Hepatocyte (in vitro differentiated cells): Measurements from ENCODE around the gene SASH3. TPM values are rescaled to one million over a fixed set of nuclear protein-coding genes. Genes with fewer than 3 reads are reported as not detected.

Experiments used
- DNase-seq: peaks from one replicate; pipeline ENCODE4 v3.0.0-alpha.2; 2016; ENCODE audit warnings: low spot score
- H2AFZ ChIP-seq: fragments of 200-600 bp; sonication (generic); 2 replicates; pipeline ENCODE4 v1.6.0; 2016; ENCODE audit warnings: antibody characterized with exemption, mild to moderate bottlenecking
- H3K27ac ChIP-seq: fragments of 200-600 bp; sonication (generic); 2 replicates; pipeline ENCODE4 v1.5.1; 2016; ENCODE audit warnings: mild to moderate bottlenecking
- H3K27me3 ChIP-seq: fragments of 200-600 bp; sonication (generic); 2 replicates; pipeline ENCODE4 v1.6.1; 2016
- H3K36me3 ChIP-seq: fragments of 200-600 bp; sonication (generic); replicated peaks from 2 replicates; pipeline ENCODE4 v1.5.1; 2016; ENCODE audit warnings: low read depth; ENCODE audit not compliant: insufficient read depth
- H3K4me1 ChIP-seq: fragments of 200-600 bp; sonication (generic); 2 replicates; pipeline ENCODE4 v1.5.1; 2016; ENCODE audit warnings: mild to moderate bottlenecking, moderate library complexity; ENCODE audit not compliant: insufficient read depth
- H3K4me2 ChIP-seq: fragments of 200-600 bp; sonication (generic); 2 replicates; pipeline ENCODE4 v1.6.0; 2016
- H3K4me3 ChIP-seq: fragments of 200-600 bp; sonication (generic); 2 replicates; pipeline ENCODE4 v1.5.1; 2016; ENCODE audit warnings: mild to moderate bottlenecking
- H3K79me2 ChIP-seq: fragments of 200-600 bp; sonication (generic); 2 replicates; pipeline ENCODE4 v1.6.0; 2017; ENCODE audit warnings: mild to moderate bottlenecking
- H3K9me2 ChIP-seq: fragments of 200-600 bp; sonication (generic); replicated peaks from 2 replicates; pipeline ENCODE4 v1.6.0; 2017; ENCODE audit warnings: mild to moderate bottlenecking; ENCODE audit not compliant: insufficient read depth
- H3K9me3 ChIP-seq: fragments of 200-600 bp; sonication (generic); 2 replicates; pipeline ENCODE4 v1.5.1; 2016; ENCODE audit warnings: low read depth, mild to moderate bottlenecking
- H4K20me1 ChIP-seq: fragments of 200-600 bp; sonication (generic); 2 replicates; pipeline ENCODE4 v1.6.0; 2016; ENCODE audit warnings: mild to moderate bottlenecking; ENCODE audit not compliant: insufficient read depth, poor library complexity, severe bottlenecking
- EZH2 ChIP-seq: fragments of 200-600 bp; sonication (generic); IDR thresholded peaks from 2 replicates; pipeline ENCODE4 v1.6.1; 2016; ENCODE audit warnings: antibody characterized with exemption, mild to moderate bottlenecking, borderline replicate concordance
- EZH2phosphoT487 ChIP-seq: fragments of 200-600 bp; sonication (generic); IDR thresholded peaks from one replicate; pipeline ENCODE4 v1.6.1; 2018; ENCODE audit warnings: antibody characterized with exemption, mild to moderate bottlenecking, low read depth, moderate library complexity; ENCODE audit not compliant: unreplicated experiment, severe bottlenecking
- WGBS: methylation state at CpG from one replicate; pipeline ENCODE4 v1.1.6; 2016; ENCODE audit warnings: low lambda C conversion rate; ENCODE audit errors: missing lambda C conversion rate; 5-methylcytosine and 5-hydroxymethylcytosine counted together
- polyA plus RNA-seq: library from polyadenylated mRNA; unstranded; fragments of >200 nt; fragmentation: Nextera tagmentation; extraction: Ambion mirVana; gene quantifications from 2 replicates; pipeline ENCODE4 v1.2.1, GENCODE V29; 2016
- total RNA-seq: library from RNA; depleted of rRNA; stranded (reverse); fragments of >200 nt; gene quantifications from 2 replicates; pipeline ENCODE4 v1.2.3, GENCODE V29; 2014
- TF ChIP-seq, protein P1 (sequence below): fragments of 200-600 bp; sonication (generic); IDR thresholded peaks from 2 replicates; pipeline ENCODE4 v1.5.1; 2016; ENCODE audit warnings: antibody characterized with exemption, mild to moderate bottlenecking; ENCODE audit not compliant: poor library complexity

Gene SASH3
- total and polyA plus RNA-seq, 2 experiments from 2014 or later = 0.31 to 0.67 TPM

GRCh38 chrX:129748305-129748704 lies 31.4 kb upstream of the SASH3 start:
- DNase-seq = no peak
- no peak overlapping the region for H3K27ac ChIP-seq

DNA sequence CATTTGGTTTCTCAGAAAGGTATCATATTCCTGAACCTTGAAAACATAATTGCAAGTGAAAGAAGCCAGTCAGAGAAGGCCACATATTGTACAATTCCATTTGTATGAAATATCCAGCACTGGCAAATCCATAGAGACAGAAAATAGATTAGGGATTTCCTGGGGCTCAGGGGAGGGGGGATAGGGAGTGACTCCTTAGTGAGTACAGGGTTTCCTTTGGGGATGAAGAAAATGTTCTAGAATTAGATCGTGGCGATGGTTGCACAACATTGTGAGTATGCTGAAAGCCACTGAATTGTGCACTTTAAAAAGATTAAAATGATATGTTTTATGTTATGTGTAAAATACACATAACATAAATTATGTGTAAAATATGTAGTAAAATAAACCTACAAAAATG lies 30.7 kb upstream of the SASH3 start:
- no peaks in the 10 kb centered on the region for H3K9me3 ChIP-seq
- no peak overlapping the region for H3K4me3 ChIP-seq
- no peak overlapping the region for H3K4me2 ChIP-seq
- no peak overlapping the region for H3K27ac ChIP-seq
- WGBS = 70% methylated on average over 2 of the region's 2 CpGs
- no peaks in the 10 kb centered on the region for H3K27me3 ChIP-seq
- no peak for DNase-seq
- H3K79me2 ChIP-seq = no peaks in the 10 kb centered on the region
- no peaks in the 10 kb centered on the region for H3K4me1 ChIP-seq
- H2AFZ ChIP-seq = no peak overlapping the region
- no peaks in the 10 kb centered on the region for H4K20me1 ChIP-seq
- TF ChIP-seq, protein P1, sequence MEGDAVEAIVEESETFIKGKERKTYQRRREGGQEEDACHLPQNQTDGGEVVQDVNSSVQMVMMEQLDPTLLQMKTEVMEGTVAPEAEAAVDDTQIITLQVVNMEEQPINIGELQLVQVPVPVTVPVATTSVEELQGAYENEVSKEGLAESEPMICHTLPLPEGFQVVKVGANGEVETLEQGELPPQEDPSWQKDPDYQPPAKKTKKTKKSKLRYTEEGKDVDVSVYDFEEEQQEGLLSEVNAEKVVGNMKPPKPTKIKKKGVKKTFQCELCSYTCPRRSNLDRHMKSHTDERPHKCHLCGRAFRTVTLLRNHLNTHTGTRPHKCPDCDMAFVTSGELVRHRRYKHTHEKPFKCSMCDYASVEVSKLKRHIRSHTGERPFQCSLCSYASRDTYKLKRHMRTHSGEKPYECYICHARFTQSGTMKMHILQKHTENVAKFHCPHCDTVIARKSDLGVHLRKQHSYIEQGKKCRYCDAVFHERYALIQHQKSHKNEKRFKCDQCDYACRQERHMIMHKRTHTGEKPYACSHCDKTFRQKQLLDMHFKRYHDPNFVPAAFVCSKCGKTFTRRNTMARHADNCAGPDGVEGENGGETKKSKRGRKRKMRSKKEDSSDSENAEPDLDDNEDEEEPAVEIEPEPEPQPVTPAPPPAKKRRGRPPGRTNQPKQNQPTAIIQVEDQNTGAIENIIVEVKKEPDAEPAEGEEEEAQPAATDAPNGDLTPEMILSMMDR = no peak
- TF ChIP-seq EZH2 = no peak
- no peak for TF ChIP-seq EZH2phosphoT487
- H3K9me2 ChIP-seq = no peaks in the 10 kb centered on the region
- no peaks in the 10 kb centered on the region for H3K36me3 ChIP-seq

More at GRCh38 chrX:129748305-129748704, 31.4 kb upstream of the SASH3 start:
- H3K4me3 ChIP-seq = no peak overlapping the region
- H4K20me1 ChIP-seq = no peaks in the 10 kb centered on the region
- no peaks in the 10 kb centered on the region for H3K9me3 ChIP-seq
- no peaks in the 10 kb centered on the region for H3K4me1 ChIP-seq
- no peak overlapping the region for H3K4me2 ChIP-seq
- H3K79me2 ChIP-seq = no peaks in the 10 kb centered on the region
- H3K9me2 ChIP-seq = no peaks in the 10 kb centered on the region
- WGBS = 66% methylated on average over 4 of the region's 4 CpGs
- H3K36me3 ChIP-seq = no peaks in the 10 kb centered on the region
- H2AFZ ChIP-seq = no peak overlapping the region
- no peaks in the 10 kb centered on the region for H3K27me3 ChIP-seq
- TF ChIP-seq, protein P1 = no peak
- TF ChIP-seq EZH2 (no peak), EZH2phosphoT487 (no peak)

DNA sequence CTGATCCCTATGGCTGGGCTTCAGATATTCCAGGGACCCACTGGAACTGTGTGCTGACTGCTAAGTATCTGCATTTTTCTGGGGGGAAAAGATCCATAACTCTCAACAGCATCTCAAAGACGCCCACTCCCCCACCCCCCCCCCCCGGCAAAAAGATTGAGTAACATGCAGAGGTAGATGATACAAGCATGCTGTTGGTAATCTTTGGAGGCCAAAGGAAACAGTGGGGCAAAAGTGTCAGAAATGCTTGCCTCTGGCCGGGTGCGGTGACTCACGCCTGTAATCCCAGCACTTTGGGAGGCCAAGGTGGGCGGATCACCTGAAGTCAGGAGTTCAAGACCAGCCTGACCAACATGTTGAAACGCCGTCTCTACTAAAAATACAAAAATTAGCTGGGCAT lies 28.8 kb upstream of the SASH3 start:
- 82% methylated on average over 8 of the region's 8 CpGs for WGBS
- no peaks in the 10 kb centered on the region for H3K9me3 ChIP-seq

More for the DNA sequence above, 28.8 kb upstream of the SASH3 start:
- Histone ChIP-seq H3K4me3 (no peak overlapping the region), H3K4me1 (no peaks in the 10 kb centered on the region), H3K27ac (no peak overlapping the region), H3K4me2 (no peak overlapping the region), H4K20me1 (no peaks in the 10 kb centered on the region), H2AFZ (no peak overlapping the region), H3K9me2 (no peaks in the 10 kb centered on the region), H3K36me3 (no peaks in the 10 kb centered on the region), H3K27me3 (no peaks in the 10 kb centered on the region), H3K79me2 (no peaks in the 10 kb centered on the region)
- TF ChIP-seq, protein P1 = no peak
- TF ChIP-seq EZH2phosphoT487 (no peak), EZH2 (no peak)
- DNase-seq = no peak
